Esophagus squamous epithelium (tissue), 5 donors: Measurements from ENCODE around the gene PTPRN2. TPM values are rescaled to one million over a fixed set of nuclear protein-coding genes. Genes with fewer than 3 reads are reported as not detected.
"Not testable (repeated sequence)": the region's sequence is repeated elsewhere in the genome, so short reads cannot be mapped to it uniquely, and the experiment has no call there.

Experiments
- DNase-seq: peaks from one replicate; lab custom pipeline; 2025; lab: John Stamatoyannopoulos, UW
- H3K27ac ChIP-seq, 4 donors: fragments of 200-600 bp; sonication (generic); one replicate each; pipeline ENCODE4 v1.5.1; 2016 to 2019; ENCODE audit warnings: mild to moderate bottlenecking in 1 of 4
- H3K27me3 ChIP-seq, 4 donors: fragments of 200-600 bp; sonication (generic); 1 replicate in 3 of 4; 2 replicates in 1 of 4; pipeline versions ENCODE4 v1.5.1 to v1.6.0; 2017 to 2021; ENCODE audit warnings: antibody characterized with exemption in 1 of 4
- H3K36me3 ChIP-seq, 3 donors: fragments of 200-600 bp; sonication (generic); one replicate each; pipeline ENCODE4 v1.5.1; 2016 to 2019
- H3K4me1 ChIP-seq, 3 donors: fragments of 200-600 bp; sonication (generic); one replicate each; pipeline ENCODE4 v1.5.1; 2017 to 2019
- H3K4me3 ChIP-seq, 4 donors: fragments of 200-600 bp; sonication (generic); 1 replicate in 3 of 4; 2 replicates in 1 of 4; pipeline ENCODE4 v1.5.1; 2016 to 2019; ENCODE audit warnings: mild to moderate bottlenecking in 2 of 4, moderate library complexity in 1 of 4
- H3K9me3 ChIP-seq, 3 donors: fragments of 200-600 bp; sonication (generic); one replicate each; pipeline ENCODE4 v1.5.1; 2016 to 2019
- POLR2A ChIP-seq, 4 donors: fragments of 450-650 bp; IDR thresholded peaks; one replicate each; pipeline ENCODE4 v1.6.1; 2017; ENCODE audit warnings: antibody characterized with exemption in 4 of 4, mild to moderate bottlenecking in 4 of 4, moderate library complexity in 3 of 4
- WGBS, 2 donors: methylation state at CpG; one replicate each; pipeline ENCODE4 v1.1.5; 2018; 5-methylcytosine and 5-hydroxymethylcytosine counted together
- intact Hi-C: fragments of 100-400 bp; cut with DNase I; formaldehyde crosslinking; loops from one replicate; pipeline ENCODE4 v1.15.0; 2022
- total RNA-seq, 4 donors: library from RNA; depleted of rRNA; stranded (reverse); fragments of >200 nt; gene quantifications; one replicate each; pipeline ENCODE4 v1.1.0, GENCODE V29; 2016
- TF ChIP-seq, protein P1 (sequence below), 6 experiments: fragments of 450-650 bp in 4 of 6; fragments of 200-600 bp in 2 of 6; sonication (generic) in 2 of 6; IDR thresholded peaks; one replicate each; pipeline ENCODE4 v1.5.1; 2016 to 2019; ENCODE audit warnings: antibody characterized with exemption in 6 of 6, mild to moderate bottlenecking in 4 of 6, moderate library complexity in 4 of 6
- donor health status: DM: yes; HTN: yes; CAD: no.

Gene PTPRN2
- total RNA-seq, 4 donors from 2014 or later = 0.38 to 2.7 (median 1.0) TPM

DNA sequence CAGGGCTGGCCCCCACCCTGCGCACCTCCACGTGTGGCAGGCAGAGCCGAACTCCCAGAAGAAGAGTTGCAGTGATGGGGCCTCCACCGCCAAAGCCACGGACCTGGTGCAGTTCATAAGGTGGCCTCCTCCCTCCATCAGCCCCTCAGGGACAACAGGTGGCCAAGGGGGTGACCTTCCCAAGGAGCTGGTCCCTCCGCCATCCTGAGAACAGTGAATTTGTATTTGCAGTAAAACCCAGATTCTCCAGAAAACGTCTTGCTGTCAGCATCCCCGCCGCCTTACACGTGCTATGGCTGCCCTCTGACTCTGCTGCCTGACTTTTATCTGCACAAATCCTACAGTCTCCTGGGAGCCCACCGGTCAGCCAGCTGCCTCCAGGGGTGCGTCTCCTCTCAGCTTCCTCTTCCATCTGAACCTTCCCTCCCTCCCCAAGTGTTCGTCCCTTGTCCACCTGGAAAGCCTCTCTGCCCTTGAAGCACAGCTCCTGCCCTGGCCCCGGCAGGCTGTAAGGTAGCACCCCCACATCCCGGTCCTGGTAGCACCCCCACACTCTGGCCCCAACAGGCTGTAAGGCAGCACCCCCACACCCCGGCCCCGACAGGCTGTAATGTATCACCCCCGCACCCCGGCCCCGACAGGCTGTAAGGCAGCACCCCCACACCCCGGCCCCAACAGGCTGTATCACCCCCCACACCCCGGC, 311.8 kb downstream of the PTPRN2 start:
- intact Hi-C loops = no loop called here
- Histone ChIP-seq H3K36me3 (no peaks in the 10 kb centered on the region), H3K4me3 (no peak overlapping the region), H3K27ac (no peak overlapping the region), H3K27me3 (peaks cover 0 to 4% (median 0%) of the 10 kb centered on the region in 4 donors), H3K4me1 (peaks cover 0 to 5% (median 0%) of the 10 kb centered on the region in 3 donors), H3K9me3 (no peaks in the 10 kb centered on the region)
- TF ChIP-seq, protein P1, sequence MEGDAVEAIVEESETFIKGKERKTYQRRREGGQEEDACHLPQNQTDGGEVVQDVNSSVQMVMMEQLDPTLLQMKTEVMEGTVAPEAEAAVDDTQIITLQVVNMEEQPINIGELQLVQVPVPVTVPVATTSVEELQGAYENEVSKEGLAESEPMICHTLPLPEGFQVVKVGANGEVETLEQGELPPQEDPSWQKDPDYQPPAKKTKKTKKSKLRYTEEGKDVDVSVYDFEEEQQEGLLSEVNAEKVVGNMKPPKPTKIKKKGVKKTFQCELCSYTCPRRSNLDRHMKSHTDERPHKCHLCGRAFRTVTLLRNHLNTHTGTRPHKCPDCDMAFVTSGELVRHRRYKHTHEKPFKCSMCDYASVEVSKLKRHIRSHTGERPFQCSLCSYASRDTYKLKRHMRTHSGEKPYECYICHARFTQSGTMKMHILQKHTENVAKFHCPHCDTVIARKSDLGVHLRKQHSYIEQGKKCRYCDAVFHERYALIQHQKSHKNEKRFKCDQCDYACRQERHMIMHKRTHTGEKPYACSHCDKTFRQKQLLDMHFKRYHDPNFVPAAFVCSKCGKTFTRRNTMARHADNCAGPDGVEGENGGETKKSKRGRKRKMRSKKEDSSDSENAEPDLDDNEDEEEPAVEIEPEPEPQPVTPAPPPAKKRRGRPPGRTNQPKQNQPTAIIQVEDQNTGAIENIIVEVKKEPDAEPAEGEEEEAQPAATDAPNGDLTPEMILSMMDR (IDR thresholded peaks at IDR 0.05) = no peak
- no peak for TF ChIP-seq POLR2A (IDR thresholded peaks at IDR 0.05)
- no peak for DNase-seq
- WGBS, 2 donors = 81 to 87% methylated on average over 11 to 12 of the region's 22 CpGs

DNA sequence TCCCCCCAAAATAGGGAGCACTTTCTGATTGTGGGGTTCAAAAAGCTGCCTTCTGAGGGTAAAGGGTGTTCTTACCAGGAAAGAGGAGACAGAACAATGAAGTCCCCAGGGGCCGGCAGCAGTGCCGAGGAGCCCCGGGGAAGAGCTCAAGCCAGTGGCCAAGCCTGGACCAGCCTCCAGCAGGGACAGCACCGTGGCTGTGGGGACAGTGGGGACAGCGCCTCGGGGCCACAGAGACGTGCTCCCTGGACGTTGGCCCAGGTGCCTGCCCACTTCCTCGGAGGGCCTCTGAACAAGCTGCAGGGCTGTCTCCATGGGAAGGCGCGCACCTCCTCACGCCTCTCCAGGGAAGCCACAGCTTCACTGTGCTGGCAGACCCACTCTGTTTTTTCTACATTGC, 312.6 kb downstream of the PTPRN2 start:
- TF ChIP-seq, protein P1 (IDR thresholded peaks at IDR 0.05) = no peak
- TF ChIP-seq POLR2A (IDR thresholded peaks at IDR 0.05) = no peak
- DNase-seq = no peak
- Histone ChIP-seq H3K36me3 (no peaks in the 10 kb centered on the region), H3K4me1 (peaks cover 0 to 5% (median 0%) of the 10 kb centered on the region in 3 donors), H3K9me3 (no peaks in the 10 kb centered on the region), H3K4me3 (no peak overlapping the region), H3K27ac (no peak overlapping the region), H3K27me3 (peaks cover 0 to 4% (median 0%) of the 10 kb centered on the region in 4 donors)
- intact Hi-C loops = no loop called here
- WGBS, 2 donors = 50 to 58% methylated on average over 5 of the region's 12 CpGs

DNA sequence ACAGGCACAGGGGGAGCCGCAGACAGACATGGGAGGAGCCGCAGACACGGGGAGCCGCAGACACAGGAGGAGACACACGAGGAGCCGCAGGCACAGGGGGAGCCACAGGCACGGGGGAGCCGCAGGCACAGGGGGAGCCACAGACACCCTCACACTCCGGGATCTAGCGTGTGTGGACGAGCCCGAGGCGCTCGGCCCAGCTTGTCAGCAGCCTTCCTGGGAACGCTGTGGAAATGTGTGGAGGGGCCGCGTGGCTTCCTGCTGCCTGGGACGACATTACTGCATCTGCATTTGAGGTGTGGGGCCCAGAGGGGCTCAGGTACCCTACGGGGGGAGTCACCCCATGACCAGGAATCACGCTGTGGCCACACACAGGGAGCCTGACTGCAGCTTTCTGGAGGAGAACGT, 313.2 kb downstream of the PTPRN2 start:
- DNase-seq = no peak
- H3K4me3 ChIP-seq = no peak overlapping the region
- WGBS, 2 donors = 66 to 67% methylated on average over 13 to 18 of the region's 21 CpGs
- H3K9me3 ChIP-seq = no peaks in the 10 kb centered on the region
- peaks cover 0 to 5% (median 0%) of the 10 kb centered on the region in 3 donors for H3K4me1 ChIP-seq
- intact Hi-C loops = no loop called here
- no peak overlapping the region for H3K27ac ChIP-seq
- no peaks in the 10 kb centered on the region for H3K36me3 ChIP-seq
- TF ChIP-seq, protein P1 (IDR thresholded peaks at IDR 0.05) = no peak
- no peak for TF ChIP-seq POLR2A (IDR thresholded peaks at IDR 0.05)
- H3K27me3 ChIP-seq = peaks cover 0 to 4% (median 0%) of the 10 kb centered on the region in 4 donors

DNA sequence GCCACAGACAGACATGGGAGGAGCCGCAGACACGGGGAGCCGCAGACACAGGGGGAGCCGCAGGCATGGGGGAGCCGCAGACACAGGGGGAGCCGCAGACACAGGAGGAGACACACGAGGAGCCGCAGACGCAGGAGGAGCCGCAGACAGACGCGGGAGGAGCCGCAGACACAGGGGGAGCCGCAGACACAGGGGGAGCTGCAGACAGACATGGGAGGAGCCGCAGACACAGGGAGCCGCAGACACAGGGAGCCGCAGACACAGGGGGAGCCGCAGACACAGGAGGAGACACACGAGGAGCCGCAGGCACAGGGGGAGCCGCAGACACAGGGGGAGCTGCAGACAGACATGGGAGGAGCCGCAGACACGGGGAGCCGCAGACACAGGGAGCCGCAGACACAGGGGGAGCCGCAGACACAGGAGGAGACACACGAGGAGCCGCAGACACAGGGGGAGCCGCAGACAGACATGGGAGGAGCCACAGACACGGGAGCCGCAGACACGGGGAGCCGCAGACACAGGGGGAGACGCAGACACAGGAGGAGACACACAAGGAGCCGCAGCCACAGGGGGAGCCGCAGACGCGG, 313.8 kb downstream of the PTPRN2 start:
- DNase-seq, intact Hi-C loops, H3K27ac ChIP-seq, H3K27me3 ChIP-seq, H3K4me3 ChIP-seq, H3K36me3 ChIP-seq, H3K9me3 ChIP-seq, H3K4me1 ChIP-seq: not testable (repeated sequence)
- WGBS, 2 donors = 88 to 91% methylated on average over 37 to 38 of the region's 38 CpGs

DNA sequence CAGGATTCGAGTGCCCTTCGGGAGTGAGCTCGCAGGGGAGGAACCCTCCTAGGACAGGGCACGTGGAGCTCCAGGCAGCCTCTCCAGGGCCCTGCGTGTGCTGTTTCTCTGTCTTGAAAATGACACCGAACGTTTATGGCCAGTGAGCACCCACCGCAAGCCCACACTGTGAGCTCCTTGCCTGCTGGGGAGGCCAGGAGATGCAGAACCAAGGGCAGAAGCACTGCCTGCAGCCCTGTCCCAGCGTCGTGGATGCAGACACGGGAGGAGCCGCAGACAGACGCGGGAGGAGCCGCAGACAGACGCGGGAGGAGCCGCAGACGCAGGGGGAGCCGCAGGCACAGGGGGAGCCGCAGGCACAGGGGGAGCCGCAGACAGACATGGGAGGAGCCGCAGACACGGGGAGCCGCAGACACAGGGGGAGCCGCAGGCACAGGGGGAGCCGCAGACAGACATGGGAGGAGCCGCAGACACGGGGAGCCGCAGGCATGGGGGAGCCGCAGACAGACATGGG, 314.4 kb downstream of the PTPRN2 start:
- Histone ChIP-seq H3K9me3 (no peaks in the 10 kb centered on the region), H3K4me1 (no peaks in the 10 kb centered on the region), H3K36me3 (no peaks in the 10 kb centered on the region), H3K4me3 (no peak overlapping the region), H3K27me3 (peaks cover 0 to 4% (median 0%) of the 10 kb centered on the region in 4 donors), H3K27ac (no peak overlapping the region)
- no peak for DNase-seq
- intact Hi-C loops = no loop called here
- no peak for TF ChIP-seq POLR2A (IDR thresholded peaks at IDR 0.05)
- TF ChIP-seq, protein P1 (IDR thresholded peaks at IDR 0.05) = no peak
- 86 to 90% methylated on average over 7 to 27 of the region's 31 CpGs for WGBS, 2 donors
